Measurements from ENCODE around the gene ANP32A. TPM values are rescaled to one million over a fixed set of nuclear protein-coding genes. Genes with fewer than 3 reads are reported as not detected.

Gene ANP32A
- total RNA-seq, 1 donor from 2014 or later, result 46.2 TPM

- DNase-seq (ENCODE audit: low spot score), result peak; percentile 83
Measured at GRCh38 chr15:68819495-68820294, 1.0 kb downstream of the ANP32A start.

DNA sequence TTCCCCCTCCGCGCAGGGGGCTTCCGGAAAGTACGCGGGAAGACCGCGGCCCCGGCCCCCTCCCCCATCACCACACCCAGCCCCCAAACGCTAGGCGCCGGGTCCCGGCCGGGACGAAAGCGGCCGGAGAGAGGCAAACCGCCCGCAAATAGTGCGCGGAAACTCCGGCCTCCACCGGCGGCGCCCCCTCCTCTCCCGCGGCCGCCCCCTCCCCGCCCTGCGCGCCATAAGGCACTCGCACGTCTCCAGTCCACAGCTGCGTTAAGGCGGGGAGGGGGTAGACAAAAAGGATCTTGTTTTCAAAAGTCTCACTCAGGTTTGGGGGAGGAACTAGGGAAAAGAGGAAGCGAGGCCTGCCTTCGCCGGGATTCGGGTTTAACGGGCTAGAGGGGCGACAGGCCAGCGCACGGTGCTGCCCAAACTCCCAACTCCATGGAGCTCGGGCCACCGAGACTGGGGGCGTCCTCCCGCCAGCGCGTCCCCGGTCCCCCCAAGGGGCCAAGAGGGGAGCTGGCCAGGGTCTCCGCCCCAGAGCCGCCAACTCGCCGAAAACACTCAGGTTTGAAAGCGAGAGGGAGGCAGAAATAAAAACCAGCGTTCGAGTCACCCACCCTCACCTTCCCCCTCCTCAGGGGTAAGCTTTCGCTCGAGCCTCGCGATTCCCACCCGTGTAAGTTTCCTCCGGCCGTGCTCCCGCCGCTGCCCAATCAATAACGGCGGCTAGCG lies 1.8 kb downstream of the ANP32A start:
- peak; percentile 74 for DNase-seq (ENCODE audit: low spot score)

GRCh38 chr15:68818066-68818768 lies 2.5 kb downstream of the ANP32A start:
- DNase-seq (ENCODE audit: low spot score), result peak; percentile 82

GRCh38 chr15:68817304-68818065 lies 3.2 kb downstream of the ANP32A start:
- DNase-seq (ENCODE audit: low spot score), result peak; percentile 81

DNA sequence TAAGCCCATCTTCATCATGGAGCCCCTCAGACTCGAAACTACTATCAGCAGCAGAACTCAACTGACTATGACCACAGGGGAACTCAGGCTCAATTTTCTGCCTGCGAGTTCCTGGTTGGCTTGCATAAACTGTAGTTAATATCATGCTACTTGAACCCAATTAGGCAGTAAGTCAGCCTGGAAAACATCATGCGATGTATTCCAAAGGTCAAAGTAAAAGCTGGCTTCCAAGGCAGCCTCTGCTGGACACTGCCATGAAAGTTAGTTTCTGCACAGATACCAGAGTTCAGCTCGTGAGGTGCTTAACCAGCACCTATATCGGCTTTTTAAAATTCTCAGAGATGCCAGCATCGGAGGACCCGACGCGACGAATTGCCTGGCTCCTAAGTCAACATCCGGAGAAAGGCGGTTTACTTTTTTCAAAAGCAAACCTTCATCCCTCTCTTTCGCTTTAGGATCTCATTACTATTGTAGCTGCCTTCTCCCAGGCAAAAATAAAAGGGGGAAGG lies 3.8 kb downstream of the ANP32A start:
- no peak for DNase-seq (ENCODE audit: low spot score)

DNA sequence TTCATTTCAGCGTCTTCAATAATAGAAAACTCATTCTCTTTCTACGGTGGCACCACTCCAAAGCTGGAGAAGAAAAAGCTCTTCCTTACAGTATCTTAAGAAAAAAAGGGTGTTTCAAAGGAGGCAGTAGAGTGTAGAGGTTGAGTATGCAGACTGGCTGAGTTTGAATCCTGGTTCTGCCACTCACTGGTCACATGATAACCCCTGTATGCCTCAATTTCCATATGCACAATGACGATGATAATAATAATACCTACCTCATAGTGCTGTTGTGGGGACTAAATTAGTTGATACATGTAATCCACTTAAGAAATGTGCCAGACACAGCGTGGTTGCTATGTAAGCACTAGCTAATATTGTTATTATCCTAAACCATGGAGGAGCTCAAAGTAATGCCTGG lies 4.5 kb downstream of the ANP32A start:
- DNase-seq (ENCODE audit: low spot score), result no peak

- no peak for DNase-seq (ENCODE audit: low spot score)
Measured at GRCh38 chr15:68815598-68815997, 5.1 kb downstream of the ANP32A start.

- DNase-seq (ENCODE audit: low spot score), result no peak
Measured at GRCh38 chr15:68814596-68814995, 6.1 kb downstream of the ANP32A start.

- peak; percentile 60 for DNase-seq (ENCODE audit: low spot score)
Measured at GRCh38 chr15:68812597-68813431, 7.9 kb downstream of the ANP32A start.

GRCh38 chr15:68812069-68812468 lies 8.6 kb downstream of the ANP32A start:
- no peak for DNase-seq (ENCODE audit: low spot score)

- no peak for DNase-seq (ENCODE audit: low spot score)
Measured at GRCh38 chr15:68809517-68809916, 11.2 kb downstream of the ANP32A start.

- no peak for DNase-seq (ENCODE audit: low spot score)
Measured at GRCh38 chr15:68808770-68809169, 11.9 kb downstream of the ANP32A start.

GRCh38 chr15:68808091-68808490 lies 12.6 kb downstream of the ANP32A start:
- DNase-seq (ENCODE audit: low spot score), result no peak

DNA sequence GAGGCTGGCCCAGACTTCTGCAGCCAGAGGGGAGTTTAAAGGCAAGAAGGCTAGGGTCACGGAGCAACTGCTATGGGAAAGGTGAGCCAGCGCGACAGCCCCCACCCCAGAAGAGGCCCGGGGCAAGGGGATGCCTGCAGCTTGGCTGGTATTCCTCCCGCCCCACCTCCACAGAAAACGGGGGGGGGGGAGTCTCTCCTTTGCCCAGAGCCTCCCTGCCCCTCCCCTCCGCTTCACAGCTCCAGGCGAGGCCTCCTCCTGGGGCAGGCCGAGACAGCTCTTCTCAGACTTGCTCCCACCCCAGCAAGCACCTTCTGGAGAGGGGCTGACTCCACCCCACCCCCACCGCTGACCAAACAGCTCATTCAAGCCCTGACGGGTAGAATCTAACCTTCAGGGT lies 13.4 kb downstream of the ANP32A start:
- DNase-seq (ENCODE audit: low spot score), result peak; percentile 59

- DNase-seq (ENCODE audit: low spot score), result peak; percentile 95
Measured at GRCh38 chr15:68806220-68807060, 14.3 kb downstream of the ANP32A start.

- DNase-seq (ENCODE audit: low spot score), result no peak
Measured at GRCh38 chr15:68802373-68802772, 18.3 kb downstream of the ANP32A start.

DNA sequence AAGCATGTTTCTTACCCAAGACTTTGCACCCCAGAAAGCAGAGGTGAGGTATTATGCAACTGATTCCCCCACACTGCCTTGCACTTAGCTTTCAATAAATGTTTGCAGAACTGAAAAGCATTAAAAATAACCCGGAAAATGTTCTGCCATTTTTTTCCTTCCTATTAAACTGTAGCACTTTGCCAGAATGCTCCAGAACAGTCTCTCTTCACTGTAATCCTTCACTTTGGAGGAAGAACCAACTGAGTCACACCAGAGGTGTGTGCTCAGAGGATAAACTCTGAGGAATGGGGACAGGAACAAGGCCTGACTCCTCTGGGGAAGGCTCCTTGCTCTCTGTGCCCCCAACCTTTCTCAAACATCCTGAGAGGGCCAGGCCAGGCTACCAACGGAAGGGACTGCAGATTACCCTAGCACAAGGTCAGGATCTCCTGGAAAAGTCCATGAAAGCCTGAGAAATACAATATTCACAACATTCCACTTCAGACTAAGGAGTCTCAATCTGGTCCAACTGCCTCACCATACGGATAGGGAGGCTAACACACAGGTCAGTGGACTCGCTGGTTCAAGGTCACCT lies 19.0 kb downstream of the ANP32A start:
- DNase-seq (ENCODE audit: low spot score), result no peak

- no peak for DNase-seq (ENCODE audit: low spot score)
Measured at GRCh38 chr15:68800875-68801274, 19.8 kb downstream of the ANP32A start.

All from umbilical cord (tissue), 2 donors.